A549 (cell line): Measurements from ENCODE around the gene GOLGA2. TPM values are rescaled to one million over a fixed set of nuclear protein-coding genes. Genes with fewer than 3 reads are reported as not detected.
A peak's percentile ranks its signal among the peaks of the same experiment; 100 is the strongest.

Experiments used
- ATAC-seq, 2 experiments: fragments of 200-7000 bp in 1 of 2; fragments of >200 bp in 1 of 2; cut with Nextera tagmentation in 1 of 2; cut with Tn5 transposase in 1 of 2; 3 replicates each; pipeline versions ENCODE4 v1.8.0 to v1.9.1; 2018 to 2020; ENCODE audit warnings: mild to moderate bottlenecking in 1 of 2, moderate library complexity in 1 of 2
- CTCF ChIA-PET: fragments of 300-600 bp; sonication (Branson Sonifier 250); formaldehyde crosslinking; extraction: SDS; loops from one replicate; lab custom pipeline; 2021; ENCODE audit warnings: antibody characterized with exemption, inconsistent platforms; lab: Yijun Ruan, JAX
- POLR2A ChIA-PET: fragments of 350-600 bp; formaldehyde crosslinking; extraction: SDS; loops from one replicate; lab custom pipeline; 2021; ENCODE audit warnings: antibody characterized with exemption, inconsistent platforms; lab: Yijun Ruan, JAX
- DNase-seq, 2 experiments: peaks; one replicate each; pipeline versions ENCODE4 v3.0.0 to v3.0.0-alpha.2; 2011 to 2016; ENCODE audit warnings: low read depth in 1 of 2, low spot score in 1 of 2
- FAIRE-seq: peaks from 2 replicates; lab custom pipeline; 2011; peaks lifted over from hg19 to GRCh38; lab: Jason Lieb, UNC
- H3K27ac ChIP-seq, 2 experiments: fragments of >200 bp; sonication (Bioruptor Twin); formaldehyde crosslinking; 3 replicates each; pipeline ENCODE4 v1.5.1; 2016 to 2017
- H3K4me1 ChIP-seq: fragments of >200 bp; sonication (Bioruptor Twin); formaldehyde crosslinking; 3 replicates; pipeline ENCODE4 v1.6.1; 2016
- H3K4me2 ChIP-seq: fragments of >200 bp; sonication (Bioruptor Twin); formaldehyde crosslinking; 3 replicates; pipeline ENCODE4 v1.6.1; 2016
- H3K4me3 ChIP-seq: fragments of >200 bp; sonication (Bioruptor Twin); formaldehyde crosslinking; 3 replicates; pipeline ENCODE4 v1.5.1; 2016
- H3K9me3 ChIP-seq: fragments of >200 bp; sonication (Bioruptor Twin); formaldehyde crosslinking; 3 replicates; pipeline ENCODE4 v1.6.1; 2016
- CHD2 ChIP-seq: fragments of 150-350 bp; IDR thresholded peaks from 2 replicates; pipeline ENCODE4 v1.6.1; 2014; ENCODE audit warnings: low read length; ENCODE audit not compliant: partially characterized antibody
- EHF ChIP-seq: fragments of 250-450 bp; sonication (Bioruptor Pico); IDR thresholded peaks from 2 replicates; pipeline ENCODE4 v1.5.0; 2020; ENCODE audit warnings: mild to moderate bottlenecking
- EHMT2 ChIP-seq: fragments of 200-600 bp; sonication (generic); IDR thresholded peaks from 2 replicates; pipeline ENCODE4 v1.6.1; 2016; ENCODE audit warnings: antibody characterized with exemption, low read depth, mild to moderate bottlenecking, moderate library complexity
- ELK1 ChIP-seq: fragments of 150-350 bp; IDR thresholded peaks from 2 replicates; pipeline ENCODE4 v1.6.1; 2014; ENCODE audit warnings: low read depth, mild to moderate bottlenecking, low read length
- ESRRA ChIP-seq: fragments of 150-350 bp; IDR thresholded peaks from 2 replicates; pipeline ENCODE4 v1.6.1; 2014; ENCODE audit warnings: mild to moderate bottlenecking, low read length, borderline replicate concordance
- FOSB ChIP-seq: fragments of 250-450 bp; sonication (Bioruptor Pico); IDR thresholded peaks from 2 replicates; pipeline ENCODE4 v1.5.0; 2020; ENCODE audit warnings: mild to moderate bottlenecking, moderate library complexity
- FOSL2 ChIP-seq, 2 experiments: fragments of 450-650 bp in 1 of 2; fragments of >200 bp in 1 of 2; sonication (Bioruptor Twin) in 1 of 2; formaldehyde crosslinking; IDR thresholded peaks; 2 replicates each; pipeline versions ENCODE4 v1.5.0 to v1.6.1; 2016 to 2020; ENCODE audit warnings: mild to moderate bottlenecking in 1 of 2, moderate library complexity in 1 of 2
- GATA3 ChIP-seq: IDR thresholded peaks from 2 replicates; pipeline ENCODE4 v1.6.1; 2012; ENCODE audit warnings: borderline replicate concordance
- HMGXB4 ChIP-seq: fragments of 250-450 bp; sonication (Bioruptor Pico); IDR thresholded peaks from 2 replicates; pipeline ENCODE4 v1.5.0; 2021; ENCODE audit warnings: mild to moderate bottlenecking, moderate library complexity, borderline replicate concordance
- HOXA7 ChIP-seq: fragments of 250-450 bp; sonication (Bioruptor Pico); IDR thresholded peaks from 2 replicates; pipeline ENCODE4 v1.5.0; 2020; ENCODE audit warnings: mild to moderate bottlenecking, moderate library complexity
- HOXB13 ChIP-seq: fragments of 250-450 bp; sonication (Bioruptor Pico); IDR thresholded peaks from 2 replicates; pipeline ENCODE4 v1.5.0; 2020; ENCODE audit warnings: low read depth, mild to moderate bottlenecking, moderate library complexity
- HOXB5 ChIP-seq: fragments of 250-450 bp; sonication (Bioruptor Pico); IDR thresholded peaks from 2 replicates; pipeline ENCODE4 v1.5.0; 2020; ENCODE audit warnings: mild to moderate bottlenecking, moderate library complexity
- JUN ChIP-seq, 2 experiments: fragments of >200 bp; sonication (Bioruptor Twin); formaldehyde crosslinking; IDR thresholded peaks; 2 replicates in 1 of 2; 3 replicates in 1 of 2; pipeline ENCODE4 v1.6.1; 2016 to 2017
- KDM1A ChIP-seq: fragments of 200-600 bp; sonication (generic); IDR thresholded peaks from 2 replicates; pipeline ENCODE4 v1.6.1; 2016; ENCODE audit warnings: low read depth, mild to moderate bottlenecking
- MAFK ChIP-seq: fragments of 450-650 bp; IDR thresholded peaks from 2 replicates; pipeline ENCODE4 v1.6.1; 2014; ENCODE audit not compliant: partially characterized antibody
- MAX ChIP-seq: IDR thresholded peaks from 2 replicates; pipeline ENCODE4 v1.6.1; 2012
- MAZ ChIP-seq: fragments of 150-350 bp; IDR thresholded peaks from 2 replicates; pipeline ENCODE4 v1.6.1; 2014; ENCODE audit warnings: antibody characterized with exemption, low read depth, low read length, borderline replicate concordance
- NFE2L2 ChIP-seq: fragments of 150-350 bp; conservative IDR thresholded peaks from 2 replicates; pipeline ENCODE4 v1.6.1; 2014; ENCODE audit warnings: low read length
- PHF8 ChIP-seq: fragments of 200-600 bp; sonication (generic); IDR thresholded peaks from 2 replicates; pipeline ENCODE4 v1.6.1; 2016; ENCODE audit warnings: low read depth, mild to moderate bottlenecking, antibody characterized with exemption, moderate library complexity, borderline replicate concordance
- RAD21 ChIP-seq, 2 experiments: fragments of >200 bp in 1 of 2; sonication (Bioruptor Twin) in 1 of 2; formaldehyde crosslinking in 1 of 2; IDR thresholded peaks in 1 of 2; conservative IDR thresholded peaks in 1 of 2; 2 replicates in 1 of 2; 3 replicates in 1 of 2; pipeline ENCODE4 v1.6.1; 2012 to 2018; ENCODE audit warnings: inconsistent platforms in 1 of 2
- USF2 ChIP-seq: fragments of 450-650 bp; IDR thresholded peaks from 2 replicates; pipeline ENCODE4 v1.6.1; 2014; ENCODE audit warnings: antibody characterized with exemption
- ZC3H11A ChIP-seq: fragments of 450-650 bp; IDR thresholded peaks from 2 replicates; pipeline ENCODE4 v1.6.1; 2014; ENCODE audit warnings: antibody characterized with exemption, mild to moderate bottlenecking
- ZFP36 ChIP-seq: fragments of 450-650 bp; IDR thresholded peaks from 2 replicates; pipeline ENCODE4 v1.6.1; 2014; ENCODE audit warnings: borderline replicate concordance; ENCODE audit not compliant: partially characterized antibody
- ZSCAN20 ChIP-seq: fragments of 250-450 bp; sonication (Bioruptor Pico); IDR thresholded peaks from 2 replicates; pipeline ENCODE4 v1.8.0; 2022; ENCODE audit warnings: mild to moderate bottlenecking, moderate library complexity
- WGBS: methylation state at CpG from one replicate; pipeline ENCODE4 v1.1.6; 2017; ENCODE audit errors: missing lambda C conversion rate; 5-methylcytosine and 5-hydroxymethylcytosine counted together
- polyA plus RNA-seq, 4 experiments: library from polyadenylated mRNA; depleted of rRNA in 3 of 4; stranded (reverse); fragments of >200 nt; fragmentation: RNase III in 1 of 4; extraction: RNeasy Plus Mini Kit Qiagen cat#74134 plus additional on column Dnase treatment in 1 of 4; gene quantifications; 2 replicates in 3 of 4; 3 replicates in 1 of 4; pipeline ENCODE4 v1.2.3, GENCODE V29; 2011 to 2017

GOLGA2 gene
- polyA plus RNA-seq, 2 of the 4 experiments (the other 2 are of a cell fraction) = 55.3 to 60.1 TPM

- TF ChIP-seq ESRRA = peak; percentile 78; the same call in 1 of the 2 replicates
- TF ChIP-seq ELK1 = no peak
- TF ChIP-seq GATA3 = 0 out of 2 replicates have a peak, but pooled peaks have one; percentile 24
- no peak for TF ChIP-seq ZC3H11A
- peak; percentile 44; the same call in 1 of the 2 replicates for TF ChIP-seq MAX
- no peak for TF ChIP-seq CHD2
- TF ChIP-seq MAZ = no peak
- peak; percentile 93 for TF ChIP-seq ZFP36
- no peak for TF ChIP-seq HOXA7 (CRISPR knock-in tag)
- TF ChIP-seq HMGXB4 = no peak
- TF ChIP-seq FOSB (CRISPR knock-in tag) = no peak
- TF ChIP-seq KDM1A = 0 out of 2 replicates have a peak, but pooled peaks have one; percentile 49
- no peak for TF ChIP-seq RAD21 (conservative IDR thresholded peaks at IDR 0.05 in 1 of 2, IDR thresholded peaks at IDR 0.05 in 1 of 2)
- TF ChIP-seq, all 56 proteins: peak for 13
Observed at GRCh38 chr9:128215491-128216409, 60.1 kb downstream of the GOLGA2 start (continued).

- no peak for TF ChIP-seq PHF8
- TF ChIP-seq EHF (CRISPR knock-in tag) = peak; percentile 56
- peak; percentile 17; the same call in 1 of the 2 replicates for TF ChIP-seq HOXB13
- peak; percentile 65 for TF ChIP-seq NFE2L2
- TF ChIP-seq MAX = peak; percentile 66
- peak; percentile 45; the same call in 1 of the 2 replicates for TF ChIP-seq HOXB5 (CRISPR knock-in tag)
- 0 out of 2 replicates have a peak, but pooled peaks have one; percentile 33 for TF ChIP-seq ZSCAN20 (CRISPR knock-in tag)
- peak; percentile 23; the same call in 1 of the 2 replicates for TF ChIP-seq HMGXB4
- TF ChIP-seq FOSL2 (IDR thresholded peaks at IDR 0.05) = no peak
- TF ChIP-seq FOSL2 (CRISPR knock-in tag; IDR thresholded peaks at IDR 0.05) = peak; percentile 55
- TF ChIP-seq EHMT2 = no peak
- peak in 1 of 2 experiments; percentile 26; a peak in 1 of 5 replicates for TF ChIP-seq JUN (IDR thresholded peaks at IDR 0.05)
- no peak for TF ChIP-seq USF2
- peak; percentile 91 for TF ChIP-seq MAFK
- TF ChIP-seq, all 56 proteins: peak for 10
- no peak overlapping the region for H3K4me3 ChIP-seq
- H3K9me3 ChIP-seq = no peaks in the 10 kb centered on the region
- DNase-seq = peak in 1 of 2 experiments; percentile 77
- H3K27ac ChIP-seq = peak overlapping the region; percentile 95 to 99
- ATAC-seq = 0 out of 6 replicates have a peak, but pooled peaks of 1 of the 2 experiments have one; percentile 0
- WGBS = 42% methylated on average over 16 of the region's 21 CpGs
- H3K4me2 ChIP-seq = peak overlapping the region; percentile 66
- POLR2A ChIA-PET = interaction anchor here (1.0 to 1.2 kb wide), 3 partner anchors 11 to 55 kb away, joined by 3 to 7 read pairs (median 6); partner anchors contain the start of genes BBLN and DNM1
- CTCF ChIA-PET = interaction anchor here (0.5 to 10.3 kb wide), 9 partner anchors 8 to 232 kb away, joined by 3 to 82 read pairs (median 4); partner anchors contain the start of genes CIZ1 and DNM1
- peaks cover 91% of the 10 kb centered on the region for H3K4me1 ChIP-seq
- FAIRE-seq = no peak
Observed at GRCh38 chr9:128214571-128215490, 61.0 kb downstream of the GOLGA2 start.
